DND-41 (cell line): ENCODE data around the gene CERS5.

ENCODE experiments used
- ATAC-seq: fragments of 200-7000 bp; cut with Tn5 transposase; 3 replicates; pipeline ENCODE4 v1.9.1; 2021; ENCODE audit warnings: low read depth; ENCODE audit not compliant: insufficient read depth
- DNase-seq: peaks from one replicate; pipeline ENCODE4 v3.0.0-alpha.2; 2020
- H2AFZ ChIP-seq: 2 replicates; pipeline ENCODE4 v1.6.0; 2012; ENCODE audit warnings: low read depth, low read length
- H3K27ac ChIP-seq: 2 replicates; pipeline ENCODE4 v1.5.1; 2012; ENCODE audit warnings: low read length, inconsistent platforms
- H3K27me3 ChIP-seq: fragments of 200-600 bp; sonication (generic); 2 replicates; pipeline ENCODE4 v1.6.0; 2012; ENCODE audit warnings: low read length, mild to moderate bottlenecking, inconsistent platforms; ENCODE audit not compliant: insufficient read depth, poor library complexity
- H3K36me3 ChIP-seq: 2 replicates; pipeline ENCODE4 v1.5.1; 2012; ENCODE audit warnings: low read length, inconsistent platforms; ENCODE audit not compliant: insufficient read depth
- H3K4me1 ChIP-seq: 2 replicates; pipeline ENCODE4 v1.5.1; 2012; ENCODE audit warnings: mild to moderate bottlenecking, low read length; ENCODE audit not compliant: insufficient read depth
- H3K4me2 ChIP-seq: 2 replicates; pipeline ENCODE4 v1.6.0; 2012; ENCODE audit warnings: mild to moderate bottlenecking, moderate library complexity, low read length, inconsistent platforms; ENCODE audit not compliant: insufficient read depth
- H3K4me3 ChIP-seq, 2 experiments: fragments of 200-600 bp in 1 of 2; shearing (Covaris generic) in 1 of 2; 2 replicates each; pipeline ENCODE4 v1.5.1; 2012 to 2016; ENCODE audit warnings: inconsistent platforms in 2 of 2, low read length in 2 of 2, mild to moderate bottlenecking in 2 of 2, low read depth in 1 of 2, moderate library complexity in 1 of 2
- H3K79me2 ChIP-seq: 2 replicates; pipeline ENCODE4 v1.6.0; 2012; ENCODE audit warnings: low read length, inconsistent platforms; ENCODE audit not compliant: insufficient read depth
- H3K9ac ChIP-seq: 2 replicates; pipeline ENCODE4 v1.6.0; 2012; ENCODE audit warnings: low read depth, mild to moderate bottlenecking, inconsistent platforms, low read length, moderate library complexity
- H3K9me3 ChIP-seq: 2 replicates; pipeline ENCODE4 v1.5.1; 2012; ENCODE audit warnings: low read length, moderate library complexity, mild to moderate bottlenecking, inconsistent platforms; ENCODE audit not compliant: insufficient read depth, severe bottlenecking
- H4K20me1 ChIP-seq: 2 replicates; pipeline ENCODE4 v1.6.0; 2012; ENCODE audit warnings: low read length; ENCODE audit not compliant: insufficient read depth
- EZH2 ChIP-seq: IDR thresholded peaks from 3 replicates; pipeline ENCODE4 v1.6.1; 2012; ENCODE audit warnings: borderline replicate concordance, low read depth, mild to moderate bottlenecking, moderate library complexity, low read length, inconsistent platforms; ENCODE audit not compliant: severe bottlenecking
- TF ChIP-seq, protein P1 (sequence below): IDR thresholded peaks from 2 replicates; pipeline ENCODE4 v1.5.1; 2012; ENCODE audit warnings: borderline replicate concordance, low read length, moderate library complexity, mild to moderate bottlenecking; ENCODE audit not compliant: poor library complexity, severe bottlenecking; ENCODE audit errors: extremely low read depth

CERS5 gene

DNA sequence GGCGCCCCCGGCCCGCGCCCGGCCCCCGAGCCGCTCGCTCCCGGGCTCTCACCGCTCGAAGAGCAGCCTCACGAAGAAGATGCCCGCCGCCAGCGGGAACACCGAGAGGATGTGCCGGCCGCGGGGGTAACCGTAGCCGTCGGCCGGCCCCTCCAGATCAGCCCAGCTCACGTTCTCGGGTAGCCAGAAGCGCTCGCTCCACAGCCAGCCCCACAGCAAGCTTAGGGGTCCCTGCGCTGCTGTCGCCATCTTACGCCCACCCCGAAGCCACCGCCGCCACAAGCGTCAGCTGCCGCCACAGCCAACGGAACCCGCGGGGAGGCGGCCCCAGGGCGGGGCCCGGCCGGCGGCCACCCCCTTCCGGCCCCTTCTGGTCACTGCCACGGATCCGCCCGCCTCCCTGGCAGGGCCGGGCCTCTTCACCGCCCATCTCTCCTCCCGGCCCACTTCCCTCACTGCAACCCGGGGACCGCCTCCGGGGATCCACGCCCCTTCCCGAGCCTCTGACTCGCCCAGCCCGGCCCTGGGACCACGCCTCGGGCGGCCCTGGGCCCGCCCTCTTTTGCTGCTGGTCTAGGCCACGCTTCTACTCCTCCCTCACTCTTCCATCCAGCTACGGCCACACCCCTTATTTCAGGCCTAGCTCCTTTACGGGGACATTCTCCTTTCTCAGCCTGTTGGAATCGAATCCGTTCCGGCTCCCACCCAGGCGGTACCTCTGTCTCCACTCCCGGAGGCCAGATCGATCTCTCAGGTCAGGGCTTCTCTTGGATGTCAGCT is at the start of gene CERS5:
CERS5 (minus strand) TSS at position 321 of the 780 bp plus-strand sequence; CDS start at position 249, 72 bp downstream.
- Histone ChIP-seq H3K36me3 (no peaks in the 10 kb centered on the region; the same call in 1 of the 2 replicates), H3K79me2 (peaks cover 47% of the 10 kb centered on the region), H3K27ac (peak within 1 kb of the TSS; percentile 70), H3K4me1 (peaks cover 30% of the 10 kb centered on the region), H3K9ac (peak within 1 kb of the TSS; percentile 90), H3K27me3 (no peaks in the 10 kb centered on the region), H2AFZ (peak within 1 kb of the TSS; percentile 84), H3K9me3 (no peaks in the 10 kb centered on the region), H3K4me2 (peak within 1 kb of the TSS; percentile 86), H3K4me3 (peak within 1 kb of the TSS; percentile 74 to 86), H4K20me1 (no peaks in the 10 kb centered on the region)
- ATAC-seq (peak; percentile 96), DNase-seq (peak; percentile 99)
- no peak for TF ChIP-seq EZH2
- TF ChIP-seq, protein P1, sequence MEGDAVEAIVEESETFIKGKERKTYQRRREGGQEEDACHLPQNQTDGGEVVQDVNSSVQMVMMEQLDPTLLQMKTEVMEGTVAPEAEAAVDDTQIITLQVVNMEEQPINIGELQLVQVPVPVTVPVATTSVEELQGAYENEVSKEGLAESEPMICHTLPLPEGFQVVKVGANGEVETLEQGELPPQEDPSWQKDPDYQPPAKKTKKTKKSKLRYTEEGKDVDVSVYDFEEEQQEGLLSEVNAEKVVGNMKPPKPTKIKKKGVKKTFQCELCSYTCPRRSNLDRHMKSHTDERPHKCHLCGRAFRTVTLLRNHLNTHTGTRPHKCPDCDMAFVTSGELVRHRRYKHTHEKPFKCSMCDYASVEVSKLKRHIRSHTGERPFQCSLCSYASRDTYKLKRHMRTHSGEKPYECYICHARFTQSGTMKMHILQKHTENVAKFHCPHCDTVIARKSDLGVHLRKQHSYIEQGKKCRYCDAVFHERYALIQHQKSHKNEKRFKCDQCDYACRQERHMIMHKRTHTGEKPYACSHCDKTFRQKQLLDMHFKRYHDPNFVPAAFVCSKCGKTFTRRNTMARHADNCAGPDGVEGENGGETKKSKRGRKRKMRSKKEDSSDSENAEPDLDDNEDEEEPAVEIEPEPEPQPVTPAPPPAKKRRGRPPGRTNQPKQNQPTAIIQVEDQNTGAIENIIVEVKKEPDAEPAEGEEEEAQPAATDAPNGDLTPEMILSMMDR, result peak; percentile 7

DNA sequence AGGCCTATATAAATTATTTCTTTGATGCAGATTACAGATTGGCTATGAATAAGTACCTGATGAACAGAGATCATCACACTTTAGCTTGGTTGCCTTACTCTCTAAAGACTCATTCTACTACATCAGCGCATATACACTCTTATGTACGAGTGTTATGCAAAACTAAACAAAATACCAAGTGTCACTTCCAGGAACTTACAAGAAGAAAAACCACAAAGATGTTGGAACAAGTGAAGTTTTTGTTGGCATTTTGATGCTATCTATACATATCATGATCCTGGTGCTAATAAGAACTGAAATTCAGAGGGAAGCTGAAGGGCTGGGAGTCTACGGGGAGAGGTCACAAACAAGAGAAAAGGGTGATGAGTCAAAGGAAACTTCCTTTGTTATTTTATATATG is 47.9 kb upstream of the CERS5 start:
- H3K4me3 ChIP-seq, result no peak overlapping the region
- H3K36me3 ChIP-seq, result no peaks in the 10 kb centered on the region
- no peak overlapping the region for H3K27ac ChIP-seq
- ATAC-seq (no peak), DNase-seq (no peak)
- H3K79me2 ChIP-seq, result peaks cover 9% of the 10 kb centered on the region
- no peaks in the 10 kb centered on the region for H4K20me1 ChIP-seq
- no peak overlapping the region for H3K4me2 ChIP-seq
- H3K27me3 ChIP-seq, result no peaks in the 10 kb centered on the region
- H3K9me3 ChIP-seq, result no peaks in the 10 kb centered on the region
- TF ChIP-seq, protein P1, result no peak
- TF ChIP-seq EZH2, result no peak
- H2AFZ ChIP-seq, result no peak overlapping the region
- no peak overlapping the region for H3K9ac ChIP-seq
- H3K4me1 ChIP-seq, result peaks cover 30% of the 10 kb centered on the region

GRCh38 chr12:50214018-50214417 is 46.8 kb upstream of the CERS5 start:
- no peaks in the 10 kb centered on the region for H4K20me1 ChIP-seq
- H3K79me2 ChIP-seq, result 0 out of 2 replicates have a peak, but pooled peaks cover 2% of the 10 kb centered on the region
- no peak overlapping the region for H3K4me2 ChIP-seq

More at GRCh38 chr12:50214018-50214417, 46.8 kb upstream of the CERS5 start:
- DNase-seq (no peak), ATAC-seq (no peak)
- Histone ChIP-seq H3K4me1 (peaks cover 23% of the 10 kb centered on the region), H3K9me3 (no peaks in the 10 kb centered on the region), H3K4me3 (no peak overlapping the region), H3K9ac (no peak overlapping the region), H3K36me3 (no peaks in the 10 kb centered on the region), H3K27ac (no peak overlapping the region), H3K27me3 (no peaks in the 10 kb centered on the region), H2AFZ (no peak overlapping the region)
- TF ChIP-seq EZH2, result no peak
- TF ChIP-seq, protein P1, result no peak
